Measurements from ENCODE around the gene MUC13. TPM values are rescaled to one million over a fixed set of nuclear protein-coding genes. Genes with fewer than 3 reads are reported as not detected.
A peak's percentile ranks its signal among the peaks of the same experiment; 100 is the strongest.
"Not testable (repeated sequence)": the region's sequence is repeated elsewhere in the genome, so short reads cannot be mapped to it uniquely, and the experiment has no call there.

The MUC13 gene
- total RNA-seq = not detected
- long read RNA-seq = 0 reads

GRCh38 chr3:124934577-124934976 is at the start of gene MUC13:
TSS of gene MUC13 (minus strand) at chr3:124934751. CDS start at chr3:124934712, 39 bp downstream.
- intact Hi-C loops (cut with micrococcal nuclease) = no loop called here
- DNase-seq = no peak
- ATAC-seq = no peak

DNA sequence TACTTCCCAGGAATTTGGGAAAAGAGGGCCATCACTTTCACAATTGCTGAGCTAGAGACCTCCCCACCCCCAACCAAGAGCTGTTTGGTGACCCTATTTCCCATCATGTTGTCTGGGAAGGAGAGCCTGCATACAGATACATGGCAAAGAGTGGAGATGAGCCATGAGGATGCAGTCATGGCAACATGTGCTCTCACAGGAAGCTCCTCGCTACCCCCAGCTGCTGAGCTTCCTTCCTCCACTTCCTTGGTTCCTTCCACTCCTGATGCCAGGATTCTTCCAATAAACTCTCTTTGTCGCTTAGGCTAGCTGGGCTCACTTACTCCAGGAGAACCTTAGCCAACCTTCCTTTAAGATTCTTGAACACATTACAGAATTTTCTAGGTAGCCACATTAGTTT is 48.3 kb upstream of the MUC13 start:
- ATAC-seq (no peak), DNase-seq (no peak)
- intact Hi-C loops (cut with micrococcal nuclease) = no loop called here

- intact Hi-C loops (cut with micrococcal nuclease) = no loop called here
These were observed 46.9 kb upstream of the MUC13 start for GRCh38 chr3:124981472-124981871.

GRCh38 chr3:124978627-124979026 is 44.1 kb upstream of the MUC13 start:
- no peak for ATAC-seq
- DNase-seq = no peak
- intact Hi-C loops (cut with micrococcal nuclease) = no loop called here

More at GRCh38 chr3:124981472-124981871, 46.9 kb upstream of the MUC13 start:
- ATAC-seq (no peak), DNase-seq (no peak)

DNA sequence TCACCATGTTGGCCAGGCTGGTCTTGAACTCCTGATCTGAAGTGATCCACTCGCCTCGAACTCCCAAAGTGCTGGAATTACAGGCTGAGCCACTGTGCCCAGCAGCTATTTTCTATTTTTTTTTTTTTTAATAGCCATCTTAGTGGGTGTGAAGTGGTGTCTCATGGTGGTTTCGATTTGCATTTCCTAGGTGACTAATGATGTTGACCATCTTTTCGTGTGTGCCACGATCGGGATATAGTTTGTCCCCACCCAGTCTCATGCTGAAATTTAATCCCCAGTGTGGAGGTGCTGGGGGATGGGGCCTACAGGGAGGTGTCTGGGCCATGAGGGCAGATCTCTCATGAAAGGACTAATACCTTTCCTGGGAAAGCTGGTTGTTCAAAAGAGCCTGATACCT is 41.8 kb upstream of the MUC13 start:
- no peak for DNase-seq
- intact Hi-C loops (cut with micrococcal nuclease) = no loop called here
- no peak for ATAC-seq

DNA sequence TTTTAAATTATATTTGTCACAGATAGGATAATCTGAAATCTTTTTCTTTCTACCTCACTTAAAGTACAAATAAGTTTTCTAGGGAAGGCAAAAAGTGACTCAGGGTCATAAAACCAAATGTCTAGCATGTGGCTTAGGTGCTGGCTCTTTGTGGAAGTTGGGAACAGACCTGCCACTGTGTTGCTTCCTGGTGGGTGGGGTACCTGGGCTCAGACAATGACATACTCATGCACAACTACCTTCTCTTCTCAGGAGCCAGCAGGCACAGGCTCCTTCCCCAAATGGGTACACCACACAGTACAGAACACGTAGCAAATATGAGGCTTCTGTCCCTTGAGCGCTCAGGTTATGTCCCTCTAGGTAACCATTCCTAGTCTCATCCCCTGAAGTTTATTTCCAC is 40.1 kb upstream of the MUC13 start:
- DNase-seq = no peak
- no peak for ATAC-seq
- intact Hi-C loops (cut with micrococcal nuclease) = no loop called here

- intact Hi-C loops (cut with micrococcal nuclease) = no loop called here
- ATAC-seq (no peak), DNase-seq (no peak)
These were observed 38.7 kb upstream of the MUC13 start for GRCh38 chr3:124973290-124973689.

- intact Hi-C loops (cut with micrococcal nuclease) = no loop called here
- no peak for ATAC-seq
These were observed 37.9 kb upstream of the MUC13 start for GRCh38 chr3:124972457-124972856.

GRCh38 chr3:124969963-124970722 is 35.6 kb upstream of the MUC13 start:
- DNase-seq (no peak), ATAC-seq (no peak)
- intact Hi-C loops (cut with micrococcal nuclease) = no loop called here

More at GRCh38 chr3:124972457-124972856, 37.9 kb upstream of the MUC13 start:
- DNase-seq = no peak

DNA sequence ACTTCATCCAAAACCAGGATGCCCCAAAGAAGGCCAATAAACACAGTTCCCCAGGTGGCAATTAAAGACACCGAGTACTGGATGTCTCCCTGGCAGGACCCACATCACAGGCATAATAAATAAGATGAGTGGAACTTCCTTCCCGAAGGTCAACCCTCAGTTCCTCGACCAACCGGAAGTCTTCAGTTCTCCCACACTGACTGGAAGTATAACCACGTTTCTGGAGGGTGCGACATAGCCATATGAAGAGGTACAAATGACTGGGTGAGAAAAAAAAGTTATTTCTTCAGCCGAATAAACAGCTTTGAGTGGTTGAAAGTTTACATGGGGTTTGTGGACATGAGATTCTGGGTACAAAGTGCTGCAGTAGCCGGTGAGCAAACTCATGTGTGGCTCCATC is 34.6 kb upstream of the MUC13 start:
- intact Hi-C loops (cut with micrococcal nuclease) = no loop called here
- no peak for ATAC-seq
- no peak for DNase-seq

GRCh38 chr3:124967964-124968363 is 33.4 kb upstream of the MUC13 start:
- intact Hi-C loops (cut with micrococcal nuclease) = no loop called here
- DNase-seq (no peak), ATAC-seq (no peak)

DNA sequence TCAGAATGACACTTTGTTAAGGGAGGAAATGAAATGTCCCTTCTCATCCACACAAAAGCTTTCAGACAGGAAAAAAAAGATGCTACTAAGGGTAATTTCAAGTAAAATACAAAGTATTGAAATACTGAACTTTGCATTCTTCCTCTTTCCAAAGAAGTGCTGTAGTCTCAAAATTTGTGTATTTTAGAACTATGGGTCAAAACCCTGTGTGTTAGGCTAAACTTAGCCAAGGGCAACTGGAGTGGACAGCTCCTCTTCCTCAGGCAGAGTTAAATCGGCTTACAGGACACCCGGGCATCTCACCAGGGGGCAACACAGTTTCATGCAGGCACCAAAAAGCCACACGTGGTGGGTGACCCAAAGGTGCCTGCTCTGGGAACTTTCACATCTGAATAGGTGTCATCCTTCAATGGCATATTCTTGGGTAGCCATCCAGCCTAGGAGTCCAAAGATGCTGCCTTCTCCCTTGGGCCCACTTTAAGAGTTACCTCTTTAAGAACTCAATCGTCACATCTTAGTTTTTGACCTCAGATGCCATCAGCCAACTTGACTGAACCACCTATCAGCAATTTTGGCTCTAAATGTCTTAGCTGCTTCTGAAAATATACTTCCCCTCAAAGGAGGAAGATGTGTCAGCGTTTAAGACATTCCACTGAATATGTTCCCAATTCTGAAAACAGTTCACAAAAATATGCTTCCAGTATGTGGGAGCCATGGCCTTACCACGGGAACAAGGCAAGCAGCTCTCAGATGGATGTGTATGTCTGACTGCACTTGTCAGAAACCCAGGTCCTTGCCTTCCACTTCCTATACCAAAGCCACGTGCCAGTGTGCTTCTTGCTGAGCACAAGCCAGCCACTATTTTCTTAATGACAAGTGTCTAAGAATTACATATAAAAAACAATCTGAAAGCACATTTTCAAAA is 32.2 kb upstream of the MUC13 start:
- intact Hi-C loops (cut with micrococcal nuclease) = no loop called here
- no peak for DNase-seq
- ATAC-seq = peak; percentile 37

DNA sequence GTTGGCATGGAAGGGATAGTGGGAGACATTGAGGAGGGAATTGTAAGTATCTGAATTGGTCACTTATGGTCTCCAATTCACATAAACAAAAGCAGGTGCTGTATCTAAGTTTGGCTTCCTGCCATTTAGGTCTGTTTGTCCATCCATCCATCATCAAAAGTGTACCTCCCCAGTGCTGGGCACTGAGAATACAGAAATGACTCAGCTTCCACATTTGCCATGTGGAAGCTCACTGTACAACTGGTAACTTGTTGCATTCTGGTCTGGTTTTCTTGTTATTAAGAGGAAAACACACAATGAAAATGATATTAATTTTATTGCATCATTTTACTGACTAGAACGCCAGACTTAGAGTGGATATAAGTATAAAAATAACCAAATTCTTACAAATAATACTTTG is 30.9 kb upstream of the MUC13 start:
- DNase-seq (no peak), ATAC-seq (no peak)
- intact Hi-C loops (cut with micrococcal nuclease) = no loop called here

- intact Hi-C loops (cut with micrococcal nuclease) = no loop called here
- DNase-seq (no peak), ATAC-seq (no peak)
These were observed 29.8 kb upstream of the MUC13 start for GRCh38 chr3:124964387-124964786.

- intact Hi-C loops (cut with micrococcal nuclease) = no loop called here
- ATAC-seq (peak; percentile 51), DNase-seq (no peak)
These were observed 29.2 kb upstream of the MUC13 start for GRCh38 chr3:124963755-124964154.

GRCh38 chr3:124962403-124962940 is 27.9 kb upstream of the MUC13 start:
- intact Hi-C loops (cut with micrococcal nuclease) = no loop called here
- DNase-seq (no peak), ATAC-seq (no peak)

DNA sequence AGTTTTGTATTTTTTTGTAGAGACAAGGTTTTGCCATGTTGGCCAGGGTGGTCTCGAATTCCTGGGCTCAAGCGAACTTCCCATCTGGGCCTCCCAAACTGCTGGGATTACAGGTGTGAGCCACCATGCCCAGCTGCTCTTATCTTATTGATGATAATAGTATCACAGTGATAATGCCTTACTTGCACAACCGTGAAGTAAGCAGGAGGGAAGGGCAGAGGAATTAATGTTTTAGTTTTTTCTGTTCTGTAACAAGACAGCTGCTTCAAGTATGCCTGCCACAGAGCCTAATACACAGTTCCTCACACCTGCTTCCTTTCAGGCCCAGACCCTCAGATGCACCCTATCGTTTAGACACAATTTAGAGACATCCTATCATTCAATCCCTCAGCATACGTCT is 26.1 kb upstream of the MUC13 start:
- intact Hi-C loops (cut with micrococcal nuclease) = no loop called here
- ATAC-seq = no peak
- no peak for DNase-seq

DNA sequence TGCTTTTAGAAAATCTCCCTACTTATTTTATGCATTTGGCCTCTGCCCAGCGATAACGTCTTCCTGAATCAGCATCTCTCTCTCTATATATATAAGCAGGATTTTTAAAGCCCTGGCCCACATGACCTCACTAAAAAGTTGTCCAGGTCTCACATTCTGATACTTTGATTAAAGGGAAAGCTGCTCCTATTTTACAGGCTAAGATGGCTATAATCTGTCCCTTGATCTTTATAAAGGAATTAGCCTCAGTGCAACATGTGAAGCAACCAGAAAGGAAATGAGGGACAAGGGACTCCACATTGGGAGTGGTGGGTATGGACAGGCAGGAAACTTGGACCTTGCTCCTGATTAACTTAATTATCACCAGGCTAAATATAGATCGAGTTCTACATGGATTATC is 25.6 kb upstream of the MUC13 start:
- ATAC-seq = no peak
- intact Hi-C loops (cut with micrococcal nuclease) = no loop called here
- DNase-seq = no peak

GRCh38 chr3:124957951-124958350 is 23.4 kb upstream of the MUC13 start:
- DNase-seq; intact Hi-C loops (cut with micrococcal nuclease); ATAC-seq: not testable (repeated sequence)

- intact Hi-C loops (cut with micrococcal nuclease) = no loop called here
- no peak for ATAC-seq
- no peak for DNase-seq
These were observed 17.8 kb upstream of the MUC13 start for GRCh38 chr3:124952282-124952855.
